ENCODE measurements around the gene FBH1. TPM values are rescaled to one million over a fixed set of nuclear protein-coding genes. Genes with fewer than 3 reads are reported as not detected.

The FBH1 gene
- total and polyA plus RNA-seq, 4 donors: 19.9 to 58.4 (median 48.1) TPM

GRCh38 chr10:5887029-5887428 lies 3.0 kb upstream of the FBH1 start (continued):
- TF ChIP-seq CTCF (IDR thresholded peaks at IDR 0.05; ENCODE audit: low read depth, low read length, missing input control) (no peak), HNF4A (conservative IDR thresholded peaks at IDR 0.05) (no peak)

- no peak overlapping the region for H3K4me3 ChIP-seq (ENCODE audit: low read depth in 1 of 3, low read length in 3 of 3)
- H3K9me3 ChIP-seq (ENCODE audit: control insufficient read depth in 4 of 4, low read length in 3 of 4): no peaks in the 10 kb centered on the region
- 96% methylated on average over 8 of the region's 8 CpGs for WGBS
- H3K4me1 ChIP-seq (ENCODE audit: control insufficient read depth in 4 of 4, insufficient read depth in 4 of 4, low read length in 3 of 4): peaks cover 7 to 52% (median 31%) of the 10 kb centered on the region in 4 donors
- no peak overlapping the region for H3K9ac ChIP-seq (ENCODE audit: low read depth in 1 of 2, low read length in 2 of 2)
- no peak for DNase-seq (ENCODE audit: low spot score)
- H3K36me3 ChIP-seq (ENCODE audit: control insufficient read depth in 4 of 4, insufficient read depth in 3 of 4, low read depth in 1 of 4, low read length in 3 of 4): peaks cover 0 to 12% (median 4%) of the 10 kb centered on the region in 4 donors
- H3K27me3 ChIP-seq (ENCODE audit: control insufficient read depth in 4 of 4, insufficient read depth in 4 of 4, low read length in 3 of 4): no peaks in the 10 kb centered on the region
- TF ChIP-seq, protein P1, sequence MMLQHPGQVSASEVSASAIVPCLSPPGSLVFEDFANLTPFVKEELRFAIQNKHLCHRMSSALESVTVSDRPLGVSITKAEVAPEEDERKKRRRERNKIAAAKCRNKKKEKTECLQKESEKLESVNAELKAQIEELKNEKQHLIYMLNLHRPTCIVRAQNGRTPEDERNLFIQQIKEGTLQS (IDR thresholded peaks at IDR 0.05): no peak
- TF ChIP-seq FOXA1 (IDR thresholded peaks at IDR 0.05) (no peak), JUND (IDR thresholded peaks at IDR 0.05) (no peak), HNF4A (conservative IDR thresholded peaks at IDR 0.05) (no peak), TAF1 (conservative IDR thresholded peaks at IDR 0.05) (no peak), RAD21 (IDR thresholded peaks at IDR 0.05) (no peak), HNF4G (IDR thresholded peaks at IDR 0.05) (no peak), FOXA2 (IDR thresholded peaks at IDR 0.05) (no peak), REST (IDR thresholded peaks at IDR 0.05) (no peak), YY1 (IDR thresholded peaks at IDR 0.05) (no peak), GABPA (IDR thresholded peaks at IDR 0.05 in 1 of 2, conservative IDR thresholded peaks at IDR 0.05 in 1 of 2) (no peak), RXRA (IDR thresholded peaks at IDR 0.05) (no peak), EGR1 (IDR thresholded peaks at IDR 0.05; ENCODE audit: low read depth in 2 of 2) (no peak), NR2F2 (IDR thresholded peaks at IDR 0.05) (no peak), ZBTB33 (IDR thresholded peaks at IDR 0.05) (no peak)
- TF ChIP-seq, protein P2, sequence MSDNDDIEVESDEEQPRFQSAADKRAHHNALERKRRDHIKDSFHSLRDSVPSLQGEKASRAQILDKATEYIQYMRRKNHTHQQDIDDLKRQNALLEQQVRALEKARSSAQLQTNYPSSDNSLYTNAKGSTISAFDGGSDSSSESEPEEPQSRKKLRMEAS (IDR thresholded peaks at IDR 0.05): no peak
- no peak overlapping the region for H3K27ac ChIP-seq (ENCODE audit: low read depth in 1 of 2, low read length in 2 of 2)
Observed at GRCh38 chr10:5887641-5888040, 2.4 kb upstream of the FBH1 start.
